DND-41 (cell line): ENCODE data around the gene GSG1L.

Experiments
- ATAC-seq: fragments of 200-7000 bp; cut with Tn5 transposase; 3 replicates; pipeline ENCODE4 v1.9.1; 2021; ENCODE audit warnings: low read depth; ENCODE audit not compliant: insufficient read depth
- DNase-seq: peaks from one replicate; pipeline ENCODE4 v3.0.0-alpha.2; 2020
- H2AFZ ChIP-seq: 2 replicates; pipeline ENCODE4 v1.6.0; 2012; ENCODE audit warnings: low read depth, low read length
- H3K27ac ChIP-seq: 2 replicates; pipeline ENCODE4 v1.5.1; 2012; ENCODE audit warnings: low read length, inconsistent platforms
- H3K27me3 ChIP-seq: fragments of 200-600 bp; sonication (generic); 2 replicates; pipeline ENCODE4 v1.6.0; 2012; ENCODE audit warnings: low read length, mild to moderate bottlenecking, inconsistent platforms; ENCODE audit not compliant: insufficient read depth, poor library complexity
- H3K36me3 ChIP-seq: 2 replicates; pipeline ENCODE4 v1.5.1; 2012; ENCODE audit warnings: low read length, inconsistent platforms; ENCODE audit not compliant: insufficient read depth
- H3K4me1 ChIP-seq: 2 replicates; pipeline ENCODE4 v1.5.1; 2012; ENCODE audit warnings: mild to moderate bottlenecking, low read length; ENCODE audit not compliant: insufficient read depth
- H3K4me2 ChIP-seq: 2 replicates; pipeline ENCODE4 v1.6.0; 2012; ENCODE audit warnings: mild to moderate bottlenecking, moderate library complexity, low read length, inconsistent platforms; ENCODE audit not compliant: insufficient read depth
- H3K4me3 ChIP-seq, 2 experiments: fragments of 200-600 bp in 1 of 2; shearing (Covaris generic) in 1 of 2; 2 replicates each; pipeline ENCODE4 v1.5.1; 2012 to 2016; ENCODE audit warnings: inconsistent platforms in 2 of 2, low read length in 2 of 2, mild to moderate bottlenecking in 2 of 2, low read depth in 1 of 2, moderate library complexity in 1 of 2
- H3K79me2 ChIP-seq: 2 replicates; pipeline ENCODE4 v1.6.0; 2012; ENCODE audit warnings: low read length, inconsistent platforms; ENCODE audit not compliant: insufficient read depth
- H3K9ac ChIP-seq: 2 replicates; pipeline ENCODE4 v1.6.0; 2012; ENCODE audit warnings: low read depth, mild to moderate bottlenecking, inconsistent platforms, low read length, moderate library complexity
- H3K9me3 ChIP-seq: 2 replicates; pipeline ENCODE4 v1.5.1; 2012; ENCODE audit warnings: low read length, moderate library complexity, mild to moderate bottlenecking, inconsistent platforms; ENCODE audit not compliant: insufficient read depth, severe bottlenecking
- H4K20me1 ChIP-seq: 2 replicates; pipeline ENCODE4 v1.6.0; 2012; ENCODE audit warnings: low read length; ENCODE audit not compliant: insufficient read depth
- EZH2 ChIP-seq: IDR thresholded peaks from 3 replicates; pipeline ENCODE4 v1.6.1; 2012; ENCODE audit warnings: borderline replicate concordance, low read depth, mild to moderate bottlenecking, moderate library complexity, low read length, inconsistent platforms; ENCODE audit not compliant: severe bottlenecking
- TF ChIP-seq, protein P1 (sequence below): IDR thresholded peaks from 2 replicates; pipeline ENCODE4 v1.5.1; 2012; ENCODE audit warnings: borderline replicate concordance, low read length, moderate library complexity, mild to moderate bottlenecking; ENCODE audit not compliant: poor library complexity, severe bottlenecking; ENCODE audit errors: extremely low read depth

Gene GSG1L

DNA sequence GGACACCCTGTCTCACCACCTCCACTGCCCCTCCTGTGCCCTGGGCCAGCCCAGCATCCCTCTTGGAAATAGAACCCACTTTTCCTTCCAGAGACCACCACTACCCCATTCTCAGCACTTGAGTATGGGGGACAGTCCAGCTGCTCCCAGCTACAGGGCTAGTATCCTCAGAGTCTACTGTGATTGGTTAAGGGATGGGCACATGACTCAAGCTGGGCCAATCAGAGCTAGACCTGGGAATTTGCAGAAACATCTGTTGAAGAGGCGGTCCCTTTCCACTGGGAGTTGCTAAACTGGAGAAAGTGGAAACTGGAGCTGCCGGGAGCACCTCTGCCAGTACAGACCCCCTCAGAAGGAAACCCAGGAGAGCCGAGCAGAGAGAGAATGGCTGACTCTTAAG is 156.6 kb downstream of the GSG1L start:
- H3K27ac ChIP-seq: no peak overlapping the region
- no peaks in the 10 kb centered on the region for H3K9me3 ChIP-seq
- no peak overlapping the region for H3K4me3 ChIP-seq
- no peaks in the 10 kb centered on the region for H4K20me1 ChIP-seq
- DNase-seq (no peak), ATAC-seq (no peak)
- H3K79me2 ChIP-seq: no peaks in the 10 kb centered on the region
- no peak overlapping the region for H3K4me2 ChIP-seq
- H3K27me3 ChIP-seq: no peaks in the 10 kb centered on the region
- no peaks in the 10 kb centered on the region for H3K36me3 ChIP-seq
- no peaks in the 10 kb centered on the region for H3K4me1 ChIP-seq
- no peak for TF ChIP-seq EZH2
- TF ChIP-seq, protein P1, sequence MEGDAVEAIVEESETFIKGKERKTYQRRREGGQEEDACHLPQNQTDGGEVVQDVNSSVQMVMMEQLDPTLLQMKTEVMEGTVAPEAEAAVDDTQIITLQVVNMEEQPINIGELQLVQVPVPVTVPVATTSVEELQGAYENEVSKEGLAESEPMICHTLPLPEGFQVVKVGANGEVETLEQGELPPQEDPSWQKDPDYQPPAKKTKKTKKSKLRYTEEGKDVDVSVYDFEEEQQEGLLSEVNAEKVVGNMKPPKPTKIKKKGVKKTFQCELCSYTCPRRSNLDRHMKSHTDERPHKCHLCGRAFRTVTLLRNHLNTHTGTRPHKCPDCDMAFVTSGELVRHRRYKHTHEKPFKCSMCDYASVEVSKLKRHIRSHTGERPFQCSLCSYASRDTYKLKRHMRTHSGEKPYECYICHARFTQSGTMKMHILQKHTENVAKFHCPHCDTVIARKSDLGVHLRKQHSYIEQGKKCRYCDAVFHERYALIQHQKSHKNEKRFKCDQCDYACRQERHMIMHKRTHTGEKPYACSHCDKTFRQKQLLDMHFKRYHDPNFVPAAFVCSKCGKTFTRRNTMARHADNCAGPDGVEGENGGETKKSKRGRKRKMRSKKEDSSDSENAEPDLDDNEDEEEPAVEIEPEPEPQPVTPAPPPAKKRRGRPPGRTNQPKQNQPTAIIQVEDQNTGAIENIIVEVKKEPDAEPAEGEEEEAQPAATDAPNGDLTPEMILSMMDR: no peak
- H2AFZ ChIP-seq: no peak overlapping the region
- H3K9ac ChIP-seq: no peak overlapping the region

DNA sequence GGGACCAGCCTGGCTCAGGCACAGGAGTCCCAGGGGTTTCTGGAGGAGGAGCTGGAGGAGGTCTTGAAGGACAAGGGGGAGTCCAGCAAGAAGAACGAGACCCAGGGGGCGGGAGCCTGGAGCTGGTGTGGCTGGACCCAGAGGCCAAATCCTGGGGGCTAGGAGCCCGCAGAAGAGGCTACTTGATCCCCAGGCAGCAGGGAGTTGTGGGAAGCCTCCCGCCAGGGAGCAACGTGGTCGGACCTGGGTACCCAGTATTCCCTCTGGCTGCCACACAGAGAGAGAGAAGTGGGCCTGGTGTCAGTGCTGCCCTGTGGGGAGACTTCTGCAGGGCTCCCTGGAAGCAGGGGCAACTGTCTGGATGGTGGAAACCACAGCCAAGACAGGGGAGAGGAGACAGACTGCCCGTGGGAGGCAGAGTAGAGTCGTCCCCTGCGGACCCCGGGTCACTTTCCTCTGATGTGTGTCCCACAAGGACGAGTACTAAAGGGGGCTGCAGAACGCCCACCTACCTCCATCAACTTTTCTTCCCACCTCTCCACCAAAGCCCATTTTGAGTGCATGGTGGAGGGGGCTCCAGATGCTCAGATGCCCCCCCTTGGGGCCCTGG is 160.4 kb downstream of the GSG1L start:
- Histone ChIP-seq H3K36me3 (no peaks in the 10 kb centered on the region), H3K4me3 (no peak overlapping the region), H3K9me3 (no peaks in the 10 kb centered on the region), H3K4me1 (no peaks in the 10 kb centered on the region), H3K27ac (no peak overlapping the region), H3K79me2 (no peaks in the 10 kb centered on the region), H4K20me1 (0 out of 2 replicates have a peak, but pooled peaks cover 5% of the 10 kb centered on the region), H3K27me3 (peaks cover 3% of the 10 kb centered on the region), H3K9ac (no peak overlapping the region), H2AFZ (no peak overlapping the region), H3K4me2 (no peak overlapping the region)
- DNase-seq (no peak), ATAC-seq (no peak)
- no peak for TF ChIP-seq EZH2
- TF ChIP-seq, protein P1: no peak

DNA sequence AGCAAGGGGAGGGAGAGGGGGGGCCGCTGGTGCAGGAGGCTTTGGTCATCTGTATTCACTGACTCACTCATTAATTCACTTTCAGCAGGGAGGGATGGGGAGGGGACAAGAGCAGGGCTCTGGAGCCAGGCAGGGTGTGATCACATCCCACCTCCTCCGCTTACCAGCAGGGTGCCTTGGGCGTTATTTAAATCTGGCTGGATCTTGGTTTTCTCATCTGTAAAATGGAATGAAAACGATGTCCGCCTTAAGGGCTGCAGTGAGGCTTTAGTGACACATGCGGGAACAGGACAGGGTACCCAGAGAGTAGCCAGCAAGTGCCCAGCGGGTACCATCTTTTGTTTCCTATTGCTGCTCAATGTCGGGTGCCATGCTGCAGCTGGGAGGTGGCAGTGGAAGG is 161.0 kb downstream of the GSG1L start:
- Histone ChIP-seq H3K4me1 (no peaks in the 10 kb centered on the region), H3K9ac (no peak overlapping the region), H3K36me3 (no peaks in the 10 kb centered on the region), H3K27me3 (peaks cover 3% of the 10 kb centered on the region), H3K4me3 (no peak overlapping the region), H3K4me2 (no peak overlapping the region), H3K27ac (no peak overlapping the region), H4K20me1 (0 out of 2 replicates have a peak, but pooled peaks cover 5% of the 10 kb centered on the region), H2AFZ (no peak overlapping the region), H3K9me3 (no peaks in the 10 kb centered on the region), H3K79me2 (no peaks in the 10 kb centered on the region)
- DNase-seq: no peak
- no peak for ATAC-seq
- TF ChIP-seq, protein P1: no peak
- no peak for TF ChIP-seq EZH2
